ENCODE measurements around the gene PGC. TPM values are rescaled to one million over a fixed set of nuclear protein-coding genes. Genes with fewer than 3 reads are reported as not detected.

PGC gene
- total RNA-seq, 2 experiments from 2014 or later, result not detected

DNA sequence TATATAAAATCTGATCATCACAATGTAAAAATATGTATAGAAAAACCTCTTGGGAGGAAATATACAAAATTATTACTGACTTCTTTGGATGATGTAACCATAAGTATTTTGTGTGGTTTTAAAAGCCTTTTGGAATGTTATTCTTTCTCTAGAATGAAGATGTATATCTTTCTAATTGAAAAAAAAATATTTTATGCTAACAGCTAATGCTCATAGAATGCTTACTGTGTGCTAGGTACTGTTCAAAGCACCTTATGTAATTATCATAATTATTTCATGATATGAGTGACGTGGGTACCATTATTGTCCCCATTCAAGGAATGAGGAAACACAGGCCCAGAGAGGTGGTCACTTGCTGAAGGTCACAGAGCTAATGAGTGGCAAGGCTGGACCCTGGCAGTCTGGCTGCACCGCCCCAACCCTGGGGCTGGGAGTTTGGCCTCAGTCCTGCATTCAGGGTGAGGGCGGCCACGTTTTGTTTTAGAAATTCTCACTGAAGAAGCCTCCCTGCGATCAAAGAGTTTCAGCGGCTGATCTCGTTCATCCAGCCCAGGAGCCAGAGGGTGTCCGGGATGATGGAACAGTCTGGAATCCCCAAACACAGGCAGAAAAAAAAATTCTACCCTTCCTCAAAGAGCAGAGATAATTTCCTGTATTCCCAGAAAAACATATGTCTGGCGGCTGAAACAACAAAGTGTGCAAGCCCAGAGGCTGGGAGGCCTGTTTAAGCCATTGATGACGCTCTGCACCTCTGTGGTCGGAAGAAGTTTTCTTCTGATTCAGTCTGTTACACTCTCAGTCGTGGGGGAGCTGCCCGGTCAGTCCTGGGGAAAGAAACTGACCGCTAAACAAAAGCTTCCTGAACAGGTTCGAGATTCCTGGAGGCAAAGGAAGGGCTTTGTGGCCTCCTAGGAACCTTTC lies 49.1 kb downstream of the PGC start:
- ATAC-seq (ENCODE audit: low read depth), result no peak
- POLR2A ChIA-PET, result no interaction called here
- Mint-ChIP-seq H3K36me3 (no peaks in the 10 kb centered on the region), H3K4me3 (no peak overlapping the region), H3K9me3 (no peaks in the 10 kb centered on the region), H3K4me1 (peaks cover 3% of the 10 kb centered on the region), H3K27me3 (no peaks in the 10 kb centered on the region), H3K27ac (no peak overlapping the region)
- DNase-seq, result no peak

DNA sequence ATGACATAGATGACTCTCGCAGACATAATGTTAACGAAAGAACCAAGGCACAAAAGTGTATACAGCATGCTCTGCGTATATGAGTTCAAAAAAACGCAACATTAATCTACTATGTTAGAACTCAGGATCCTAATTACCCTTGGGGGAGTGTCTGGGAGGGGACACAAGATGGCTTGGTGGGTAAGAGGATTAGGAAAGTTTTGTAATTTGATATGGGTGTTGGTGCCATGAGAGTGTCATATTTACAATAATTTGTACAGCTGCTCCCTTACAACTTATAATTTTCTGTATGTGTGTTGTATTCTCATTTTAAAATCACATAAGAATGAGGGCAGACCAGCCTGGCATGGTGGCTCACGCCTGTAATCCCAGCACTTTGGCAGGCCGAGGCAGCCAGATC lies 50.4 kb downstream of the PGC start:
- no peaks in the 10 kb centered on the region for H3K27me3 Mint-ChIP-seq
- POLR2A ChIA-PET, result no interaction called here
- H3K4me1 Mint-ChIP-seq, result peaks cover 3% of the 10 kb centered on the region
- H3K4me3 Mint-ChIP-seq, result no peak overlapping the region
- no peaks in the 10 kb centered on the region for H3K36me3 Mint-ChIP-seq
- H3K27ac Mint-ChIP-seq, result no peak overlapping the region
- no peak for DNase-seq
- H3K9me3 Mint-ChIP-seq, result no peaks in the 10 kb centered on the region
- ATAC-seq (ENCODE audit: low read depth), result no peak

DNA sequence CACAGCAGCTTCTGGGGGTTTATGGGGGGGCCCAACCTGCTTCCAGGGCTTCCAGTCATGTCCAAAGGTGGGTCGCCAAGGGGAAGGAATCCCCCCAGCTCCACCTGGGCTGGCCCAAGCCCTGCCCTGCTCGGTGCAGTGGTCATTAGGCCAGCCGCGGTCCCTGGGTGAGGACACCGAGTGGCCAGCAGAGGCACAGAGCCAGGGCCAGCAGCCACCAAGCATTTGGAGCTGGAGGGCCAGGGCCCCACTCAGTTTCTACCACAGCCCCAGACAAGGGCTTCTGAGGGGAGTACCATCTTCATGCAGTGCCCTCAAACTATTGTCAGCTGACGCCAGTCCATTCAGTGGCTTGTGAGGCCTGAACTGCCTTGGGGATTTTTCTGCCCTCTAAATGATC lies 51.4 kb downstream of the PGC start:
- DNase-seq (no peak), ATAC-seq (ENCODE audit: low read depth) (no peak)
- POLR2A ChIA-PET, result no interaction called here
- H3K4me3 Mint-ChIP-seq, result no peak overlapping the region
- H3K27ac Mint-ChIP-seq, result no peak overlapping the region
- H3K9me3 Mint-ChIP-seq, result no peaks in the 10 kb centered on the region
- H3K27me3 Mint-ChIP-seq, result no peaks in the 10 kb centered on the region
- H3K4me1 Mint-ChIP-seq, result peaks cover 3% of the 10 kb centered on the region
- H3K36me3 Mint-ChIP-seq, result no peaks in the 10 kb centered on the region

DNA sequence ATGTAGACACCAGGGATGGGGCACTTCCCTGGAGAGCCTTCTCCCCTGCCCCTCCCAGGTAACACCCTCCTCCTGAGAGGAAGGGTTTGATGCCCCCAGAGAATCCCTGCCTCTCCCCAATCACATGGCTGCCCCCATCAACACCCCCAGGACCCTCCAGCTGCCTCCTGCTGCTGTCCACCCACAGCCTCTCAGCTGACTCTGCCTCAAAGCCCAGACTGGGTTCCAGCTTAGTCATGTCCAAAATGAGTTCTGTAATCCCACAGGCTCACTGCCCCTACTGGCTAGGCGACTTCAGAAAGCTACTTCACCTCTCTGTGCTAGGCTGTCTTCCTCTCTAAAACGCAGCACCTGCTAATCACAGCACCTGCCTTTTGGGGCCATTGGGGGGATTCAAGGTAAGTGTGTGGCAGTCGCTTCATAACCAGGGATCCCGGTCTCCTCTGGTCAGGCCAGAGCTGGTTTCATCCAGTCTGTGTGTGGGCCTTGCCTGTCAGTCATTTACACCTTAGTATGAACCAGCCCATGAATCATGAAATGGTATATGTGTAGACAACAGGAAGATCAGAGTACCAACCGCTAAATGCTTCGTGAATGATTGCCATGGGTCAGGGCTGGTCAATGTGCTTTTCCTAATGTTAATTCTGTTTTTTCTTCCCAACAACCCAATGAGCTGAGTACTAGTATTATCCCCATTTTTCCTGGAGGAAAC lies 52.2 kb downstream of the PGC start:
- Mint-ChIP-seq H3K4me1 (peaks cover 3% of the 10 kb centered on the region), H3K27ac (peak overlapping the region; percentile 66)
- ATAC-seq (ENCODE audit: low read depth), result no peak

DNA sequence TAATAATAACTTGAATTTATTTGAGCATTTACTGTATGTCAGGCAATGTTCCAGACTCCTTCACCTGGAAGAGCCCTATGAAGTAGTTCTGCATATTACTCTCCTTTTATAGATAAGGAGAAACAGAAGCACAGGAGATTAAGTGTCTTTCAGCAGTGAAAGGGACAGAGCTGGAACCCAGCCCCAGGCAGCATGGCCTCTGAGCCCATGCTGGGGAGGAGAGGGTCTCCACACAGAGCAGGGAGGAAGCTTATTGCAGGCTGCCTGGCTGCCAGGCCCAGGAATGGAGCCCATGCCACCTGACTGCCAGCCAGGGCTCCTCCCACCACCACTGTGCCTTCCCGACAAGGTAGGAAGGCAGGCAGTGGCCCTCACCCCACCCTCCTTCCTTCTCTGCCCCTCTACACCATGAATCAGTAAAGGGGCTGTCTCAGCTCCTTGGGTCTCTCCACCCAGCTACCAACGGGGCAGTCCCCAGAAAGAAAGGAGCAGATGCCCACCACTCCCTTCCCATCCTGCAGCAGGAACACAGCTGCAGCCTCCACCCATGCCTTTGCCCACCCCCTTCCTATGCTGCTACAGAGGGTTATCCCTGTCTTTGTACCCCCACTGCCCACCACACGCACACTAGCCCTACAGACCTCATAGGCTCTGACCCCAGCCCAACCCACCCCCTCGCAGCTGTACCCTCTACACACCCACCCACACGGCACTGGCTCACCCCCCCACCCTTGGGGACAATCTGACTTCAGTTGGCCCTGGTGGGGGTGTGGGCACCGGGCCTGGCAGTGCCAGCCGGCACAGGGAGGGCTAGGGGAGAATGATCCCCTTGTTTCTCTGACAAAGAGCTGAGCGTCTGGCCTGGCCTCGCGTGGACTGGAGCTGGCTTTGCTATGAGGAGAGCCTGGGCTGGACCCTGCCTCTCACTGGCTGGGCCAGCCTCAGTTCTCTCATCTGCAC lies 53.6 kb downstream of the PGC start:
- no peaks in the 10 kb centered on the region for H3K9me3 Mint-ChIP-seq
- POLR2A ChIA-PET, result no interaction called here
- H3K36me3 Mint-ChIP-seq, result no peaks in the 10 kb centered on the region
- no peaks in the 10 kb centered on the region for H3K27me3 Mint-ChIP-seq
- peaks cover 3% of the 10 kb centered on the region for H3K4me1 Mint-ChIP-seq
- H3K27ac Mint-ChIP-seq, result no peak overlapping the region
- H3K4me3 Mint-ChIP-seq, result no peak overlapping the region
- DNase-seq (no peak), ATAC-seq (ENCODE audit: low read depth) (no peak)

More for the DNA sequence above, 52.2 kb downstream of the PGC start:
- H3K36me3 Mint-ChIP-seq, result no peaks in the 10 kb centered on the region
- no peaks in the 10 kb centered on the region for H3K9me3 Mint-ChIP-seq
- H3K4me3 Mint-ChIP-seq, result no peak overlapping the region
- DNase-seq, result no peak
- POLR2A ChIA-PET, result no interaction called here
- H3K27me3 Mint-ChIP-seq, result no peaks in the 10 kb centered on the region

DNA sequence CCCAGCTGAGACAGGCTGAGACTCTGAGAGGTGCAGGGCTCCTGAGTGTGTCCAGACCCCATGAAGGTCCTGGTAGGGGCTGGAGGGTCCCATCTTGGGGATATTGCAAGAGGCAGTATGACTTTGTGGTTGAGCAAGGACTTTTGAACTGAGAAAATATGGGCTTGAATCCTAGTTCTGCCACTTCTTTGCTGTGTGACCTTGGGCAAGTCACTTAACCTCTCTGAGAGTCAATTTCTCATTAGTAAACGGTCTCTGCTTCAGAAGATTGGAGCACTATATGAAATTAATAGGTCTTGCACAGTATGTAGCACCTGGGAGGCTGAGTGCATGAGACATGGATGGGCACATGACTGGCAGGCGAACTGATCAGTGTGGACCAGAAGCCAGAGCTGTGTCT lies 54.5 kb downstream of the PGC start:
- Mint-ChIP-seq H3K36me3 (peaks cover 2% of the 10 kb centered on the region), H3K4me1 (peaks cover 3% of the 10 kb centered on the region), H3K27me3 (no peaks in the 10 kb centered on the region), H3K9me3 (no peaks in the 10 kb centered on the region), H3K27ac (no peak overlapping the region), H3K4me3 (no peak overlapping the region)
- no peak for ATAC-seq (ENCODE audit: low read depth)
- no peak for DNase-seq
- POLR2A ChIA-PET, result no interaction called here

DNA sequence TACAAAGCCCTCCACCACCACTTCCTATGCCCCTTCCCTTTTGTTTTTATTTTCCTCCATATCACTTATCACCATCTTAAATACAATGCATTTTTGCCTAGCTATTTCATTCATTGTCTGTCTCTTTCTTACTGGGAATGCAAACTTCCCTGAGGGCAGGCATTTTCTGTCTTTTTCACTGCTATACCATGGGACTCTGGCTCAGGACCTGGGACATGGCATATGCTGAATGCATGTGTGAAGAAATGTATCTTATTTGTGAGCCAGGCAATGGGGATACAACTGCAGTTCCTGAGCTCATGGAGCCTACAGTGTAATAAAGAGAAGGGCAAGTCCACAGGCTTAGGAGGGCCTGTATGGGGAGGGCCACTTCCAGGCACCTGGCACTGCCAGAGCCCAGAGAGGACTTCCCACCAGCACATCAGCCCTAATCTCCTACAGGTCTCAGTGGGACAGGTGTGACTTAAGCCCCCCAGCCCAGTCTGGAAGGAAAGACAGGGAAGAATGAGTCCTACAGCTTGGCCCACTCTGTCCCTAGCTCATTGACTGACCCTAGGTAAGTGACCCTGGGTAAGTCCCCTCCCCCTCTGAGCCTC lies 55.0 kb downstream of the PGC start:
- DNase-seq (no peak), ATAC-seq (ENCODE audit: low read depth) (no peak)
- H3K4me3 Mint-ChIP-seq, result no peak overlapping the region
- peaks cover 2% of the 10 kb centered on the region for H3K36me3 Mint-ChIP-seq
- POLR2A ChIA-PET, result no interaction called here
- no peaks in the 10 kb centered on the region for H3K9me3 Mint-ChIP-seq
- H3K27ac Mint-ChIP-seq, result no peak overlapping the region
- H3K4me1 Mint-ChIP-seq, result peaks cover 3% of the 10 kb centered on the region
- H3K27me3 Mint-ChIP-seq, result no peaks in the 10 kb centered on the region

DNA sequence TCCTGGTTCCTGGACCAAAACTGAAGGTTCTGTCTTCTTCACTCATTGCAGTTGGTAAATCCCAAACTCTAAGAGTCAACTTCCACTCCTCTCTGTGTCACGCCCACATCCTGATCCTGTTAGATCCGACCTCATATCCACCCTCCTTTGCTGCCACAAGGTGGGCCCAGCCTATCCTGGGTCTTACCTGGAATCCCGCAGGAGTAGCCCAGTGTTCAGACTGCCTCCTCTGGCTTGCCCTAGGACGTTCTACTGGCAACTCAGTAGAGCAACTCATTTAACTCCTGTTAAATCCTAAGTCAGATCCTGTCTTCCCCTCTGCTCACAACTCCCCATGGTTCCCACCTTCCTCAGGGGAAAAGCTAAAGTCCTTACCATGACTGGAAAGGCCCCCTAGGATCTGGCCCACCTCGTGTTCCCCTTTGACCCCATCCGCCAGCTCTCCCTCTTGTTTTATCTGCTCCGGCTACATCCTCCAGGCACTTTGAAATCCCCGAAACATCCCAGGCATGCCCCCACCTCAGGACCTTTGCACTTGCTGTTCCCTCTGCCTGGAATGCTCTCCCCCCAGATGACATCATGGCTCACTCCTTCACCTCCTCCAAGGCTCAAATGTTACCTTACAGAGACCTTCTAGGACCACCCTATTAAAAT lies 55.6 kb downstream of the PGC start:
- peaks cover 2% of the 10 kb centered on the region for H3K36me3 Mint-ChIP-seq

DNA sequence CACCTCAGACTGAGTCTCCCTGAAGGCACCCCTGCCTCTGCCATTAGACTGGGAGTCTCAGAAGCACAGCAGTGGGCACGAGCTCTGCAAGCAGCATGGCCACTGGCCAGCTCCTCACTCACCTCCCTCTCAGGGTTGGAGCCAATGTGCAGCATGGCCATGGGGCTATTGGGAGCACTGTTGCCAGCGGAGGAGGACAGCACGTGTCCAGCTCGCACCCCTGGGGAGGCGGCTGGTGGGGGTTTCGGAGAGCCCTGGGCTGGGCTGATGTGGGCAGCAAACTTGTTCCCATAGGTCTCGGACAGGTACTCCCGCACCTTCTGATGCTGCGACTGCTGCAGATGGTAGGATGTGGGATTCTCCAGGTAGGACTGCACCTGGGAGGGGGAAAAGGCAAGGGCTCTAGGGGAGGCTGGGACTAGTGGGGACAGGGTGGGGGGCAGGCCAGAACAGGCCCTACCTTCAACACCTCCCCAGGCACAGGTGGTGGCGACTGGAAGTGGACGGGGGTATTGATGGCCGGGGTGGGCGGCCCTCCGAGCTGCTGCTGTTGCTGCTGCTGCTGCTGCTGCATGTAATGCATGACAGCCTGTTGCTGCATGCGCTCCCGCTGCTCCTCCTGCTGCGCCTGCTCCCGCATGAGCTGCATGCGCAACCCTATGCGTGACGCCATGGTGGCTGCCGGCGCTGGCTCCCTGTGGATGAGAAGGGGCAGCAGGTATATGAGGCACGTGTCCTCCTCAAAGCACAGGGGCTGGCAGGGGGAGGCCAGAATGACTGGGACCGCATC lies 56.5 kb downstream of the PGC start:
- peaks cover 2% of the 10 kb centered on the region for H3K36me3 Mint-ChIP-seq
- no peaks in the 10 kb centered on the region for H3K9me3 Mint-ChIP-seq
- H3K4me3 Mint-ChIP-seq, result no peak overlapping the region
- H3K4me1 Mint-ChIP-seq, result peaks cover 3% of the 10 kb centered on the region
- POLR2A ChIA-PET, result interaction anchor here (0.5 kb wide), 1 partner anchor 11 kb away, joined by 3 read pairs; no protein-coding TSS in a partner anchor
- no peaks in the 10 kb centered on the region for H3K27me3 Mint-ChIP-seq
- ATAC-seq (ENCODE audit: low read depth) (no peak), DNase-seq (no peak)
- H3K27ac Mint-ChIP-seq, result no peak overlapping the region

More for the DNA sequence above, 55.6 kb downstream of the PGC start:
- no peaks in the 10 kb centered on the region for H3K27me3 Mint-ChIP-seq
- POLR2A ChIA-PET, result no interaction called here
- DNase-seq (no peak), ATAC-seq (ENCODE audit: low read depth) (no peak)
- no peaks in the 10 kb centered on the region for H3K9me3 Mint-ChIP-seq
- peak overlapping the region; percentile 43 for H3K27ac Mint-ChIP-seq
- no peak overlapping the region for H3K4me3 Mint-ChIP-seq
- peaks cover 3% of the 10 kb centered on the region for H3K4me1 Mint-ChIP-seq

DNA sequence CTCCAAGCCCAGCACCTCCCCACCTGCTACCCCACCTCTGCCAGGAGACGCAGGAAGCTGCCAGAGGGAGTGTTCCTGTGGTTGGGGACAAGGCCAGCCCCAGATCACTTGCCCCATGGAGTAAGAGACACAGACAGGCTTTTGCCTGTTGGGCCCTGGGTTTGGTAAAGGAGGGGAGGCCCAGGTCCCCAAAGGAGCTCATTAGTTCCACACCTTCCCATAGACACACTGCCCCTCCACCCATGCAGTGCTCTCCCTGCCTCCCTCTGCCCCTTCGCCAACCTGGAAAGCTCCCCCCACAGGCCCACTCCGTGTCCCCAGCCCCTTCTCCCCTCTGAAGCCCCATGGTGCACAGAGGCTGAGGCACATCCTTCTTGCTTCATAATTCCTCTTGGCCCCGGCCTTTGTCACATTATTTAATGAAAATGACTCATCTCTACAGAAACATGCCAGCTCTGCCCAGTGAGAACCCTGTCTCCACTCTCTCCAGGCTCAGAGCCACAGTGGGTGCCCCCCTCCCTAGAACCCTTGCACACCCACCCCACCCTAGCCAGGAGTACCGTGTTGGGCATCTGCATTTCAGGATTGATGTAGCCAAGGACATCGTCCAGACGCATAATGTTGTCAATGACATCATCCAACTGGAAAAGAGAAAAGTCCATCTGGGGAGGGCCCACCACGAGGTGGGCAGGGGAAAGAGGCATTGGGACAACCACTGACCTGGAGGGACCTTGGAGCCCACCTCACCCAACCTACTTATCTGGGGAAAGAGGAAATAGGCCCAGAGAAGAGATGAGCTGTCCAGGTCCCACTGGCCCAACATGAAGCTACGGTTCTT lies 57.8 kb downstream of the PGC start:
- Mint-ChIP-seq H3K36me3 (peaks cover 2% of the 10 kb centered on the region), H3K27me3 (no peaks in the 10 kb centered on the region), H3K9me3 (no peaks in the 10 kb centered on the region), H3K4me1 (peaks cover 3% of the 10 kb centered on the region), H3K27ac (no peak overlapping the region), H3K4me3 (no peak overlapping the region)
- ATAC-seq (ENCODE audit: low read depth) (no peak), DNase-seq (no peak)
- POLR2A ChIA-PET, result no interaction called here

DNA sequence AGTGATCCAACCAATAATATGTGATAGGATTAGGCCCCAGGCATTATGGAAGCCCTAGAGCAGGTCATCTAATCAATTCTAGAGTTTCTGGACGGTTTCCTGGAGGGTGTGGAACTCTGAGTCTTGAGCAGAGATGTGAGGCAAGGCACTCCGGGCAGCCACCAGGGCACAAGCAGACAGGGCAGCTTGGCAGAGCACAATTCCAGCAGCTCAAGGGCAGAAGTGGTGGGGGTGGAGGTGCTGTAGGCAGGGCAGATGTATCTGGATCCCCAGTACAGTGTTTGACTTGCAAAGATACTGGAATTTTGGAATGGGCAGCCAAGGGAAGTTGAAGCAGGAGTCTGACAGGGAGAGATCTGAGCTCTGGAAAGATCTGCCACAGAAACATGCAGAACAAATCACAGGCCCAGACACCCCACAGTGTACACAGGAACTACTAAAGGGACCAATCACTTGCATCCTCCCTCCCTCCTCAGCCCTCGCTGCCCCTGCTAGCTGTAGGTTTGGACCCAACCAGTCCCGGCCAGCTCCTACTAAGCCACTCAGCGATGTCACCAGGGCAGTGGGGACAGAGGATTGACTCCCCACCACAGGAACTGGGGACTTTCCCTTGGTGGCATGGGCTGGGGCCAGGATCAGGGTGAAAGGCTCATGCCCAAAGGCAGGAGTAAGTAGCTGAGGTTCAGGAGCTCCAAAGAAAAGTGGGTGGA lies 58.8 kb downstream of the PGC start:
- Mint-ChIP-seq H3K27me3 (no peaks in the 10 kb centered on the region), H3K9me3 (no peaks in the 10 kb centered on the region), H3K4me3 (no peak overlapping the region), H3K4me1 (peaks cover 7% of the 10 kb centered on the region), H3K36me3 (peaks cover 2% of the 10 kb centered on the region), H3K27ac (peak overlapping the region; percentile 80)
- no peak for ATAC-seq (ENCODE audit: low read depth)
- no peak for DNase-seq
- POLR2A ChIA-PET, result no interaction called here
